ENCODE results near the gene SDHD. TPM values are rescaled to one million over a fixed set of nuclear protein-coding genes. Genes with fewer than 3 reads are reported as not detected.

The SDHD gene
- total RNA-seq, 1 experiment from 2014 or later: 98.9 TPM

GRCh38 chr11:112114460-112114859, 27.8 kb downstream of the SDHD start (continued):
- TF ChIP-seq ZNF317 (CRISPR knock-in tag; IDR thresholded peaks at IDR 0.05; ENCODE audit: borderline replicate concordance, low read depth) (no peak), ZNF396 (CRISPR knock-in tag; IDR thresholded peaks at IDR 0.05; ENCODE audit: borderline replicate concordance) (no peak)

DNA sequence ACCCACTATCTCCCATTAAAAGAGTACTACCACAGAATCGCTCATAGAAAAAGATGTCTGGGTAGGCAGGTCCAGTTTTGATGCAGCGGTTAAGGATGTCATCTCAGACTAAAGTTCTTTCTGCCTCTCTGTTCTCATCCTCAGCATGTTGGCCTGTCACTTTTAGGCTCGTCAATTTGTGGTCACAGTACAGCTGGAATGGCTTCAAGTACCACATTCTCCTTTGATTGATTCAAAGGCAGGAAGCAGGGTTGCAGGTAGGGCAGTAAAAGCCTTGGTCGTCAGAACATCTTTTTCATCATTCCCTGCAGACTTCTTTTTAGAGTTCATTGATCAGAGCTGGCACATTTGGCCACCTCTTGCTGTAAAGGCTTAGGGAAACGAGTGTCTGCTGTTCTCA, 28.7 kb downstream of the SDHD start:
- no peaks in the 10 kb centered on the region for H3K27me3 Mint-ChIP-seq (ENCODE audit: low read depth)
- DNase-seq (ENCODE audit: low spot score): no peak
- H3K27ac Mint-ChIP-seq: no peak overlapping the region
- TF ChIP-seq ZNF423 (CRISPR knock-in tag; IDR thresholded peaks at IDR 0.05): no peak
- peaks cover 6% of the 10 kb centered on the region; the same call in 1 of the 2 replicates for H3K9me3 Mint-ChIP-seq
- no peak overlapping the region for H3K4me3 Mint-ChIP-seq
- H3K36me3 Mint-ChIP-seq: no peaks in the 10 kb centered on the region
- H3K4me1 Mint-ChIP-seq: no peaks in the 10 kb centered on the region
- CTCF ChIA-PET: interaction anchor here (4.0 kb wide), 1 partner anchor 165 kb away, joined by 29 read pairs; no protein-coding TSS in a partner anchor
- POLR2A ChIA-PET: no interaction called here
- no peak for ATAC-seq

GRCh38 chr11:112118176-112118575, 31.5 kb downstream of the SDHD start:
- CTCF ChIA-PET: no interaction called here
- POLR2A ChIA-PET: no interaction called here

DNA sequence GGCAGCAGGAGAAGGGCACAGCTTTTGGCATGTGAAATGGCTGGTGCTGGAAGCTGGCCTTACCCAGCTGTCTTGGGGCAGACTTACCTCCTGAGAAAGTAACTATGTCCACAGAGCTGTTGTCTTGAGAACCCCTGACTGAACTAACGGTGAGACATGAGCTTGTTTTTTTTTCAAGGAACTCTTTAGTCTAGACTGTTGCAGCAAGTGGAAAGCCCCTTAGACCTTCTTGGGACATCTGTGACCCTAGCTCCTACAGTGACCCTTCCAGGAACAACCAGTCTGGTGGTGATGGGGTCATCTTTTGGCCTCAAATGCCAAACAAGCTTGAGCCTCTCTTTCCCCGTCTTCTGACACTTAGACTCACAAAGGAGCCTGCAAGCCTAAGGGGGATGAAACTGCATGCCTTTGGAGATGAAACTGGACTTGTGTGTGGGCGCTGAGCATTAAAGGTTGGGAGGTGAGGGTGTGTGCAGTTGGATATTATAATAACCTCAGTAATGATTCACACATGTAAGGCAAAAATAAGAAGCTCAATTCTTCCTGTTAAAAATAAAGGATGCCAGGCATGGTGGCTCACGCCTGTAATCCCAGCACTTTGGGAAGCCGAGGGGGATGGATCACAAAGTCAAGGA, 35.4 kb downstream of the SDHD start:
- Mint-ChIP-seq H3K36me3 (no peaks in the 10 kb centered on the region), H3K27me3 (ENCODE audit: low read depth) (no peaks in the 10 kb centered on the region), H3K4me1 (no peaks in the 10 kb centered on the region), H3K9me3 (peaks cover 6% of the 10 kb centered on the region; the same call in 1 of the 2 replicates), H3K27ac (no peak overlapping the region), H3K4me3 (no peak overlapping the region)
- no peak for ATAC-seq
- TF ChIP-seq ATF2 (CRISPR knock-in tag; IDR thresholded peaks at IDR 0.05; ENCODE audit: borderline replicate concordance, low read depth): no peak
- TF ChIP-seq HMGXB4 (CRISPR knock-in tag; IDR thresholded peaks at IDR 0.05): no peak
- TF ChIP-seq ZNF396 (CRISPR knock-in tag; IDR thresholded peaks at IDR 0.05; ENCODE audit: borderline replicate concordance): no peak
- no peak for TF ChIP-seq TCF7 (CRISPR knock-in tag; IDR thresholded peaks at IDR 0.05; ENCODE audit: low read depth)
- TF ChIP-seq JUN (CRISPR knock-in tag; IDR thresholded peaks at IDR 0.05): no peak
- TF ChIP-seq SP1 (CRISPR knock-in tag; conservative IDR thresholded peaks at IDR 0.05): no peak
- no peak for TF ChIP-seq ZNF532 (CRISPR knock-in tag; IDR thresholded peaks at IDR 0.05; ENCODE audit: borderline replicate concordance)
- TF ChIP-seq ATF1 (CRISPR knock-in tag; IDR thresholded peaks at IDR 0.05): no peak
- POLR2A ChIA-PET: interaction anchor here (0.6 to 0.9 kb wide), 2 partner anchors 38 to 98 kb away, joined by 3 to 4 read pairs; no protein-coding TSS in a partner anchor
- no peak for DNase-seq (ENCODE audit: low spot score)
- CTCF ChIA-PET: interaction anchor here (0.8 to 2.0 kb wide), 5 partner anchors 8 to 22 kb away, joined by 3 to 18 read pairs (median 4); no protein-coding TSS in a partner anchor

More at GRCh38 chr11:112118176-112118575, 31.5 kb downstream of the SDHD start:
- Mint-ChIP-seq H3K27ac (no peak overlapping the region), H3K36me3 (no peaks in the 10 kb centered on the region), H3K9me3 (peaks cover 6% of the 10 kb centered on the region; the same call in 1 of the 2 replicates), H3K27me3 (ENCODE audit: low read depth) (no peaks in the 10 kb centered on the region), H3K4me1 (no peaks in the 10 kb centered on the region), H3K4me3 (no peak overlapping the region)
- TF ChIP-seq CREM (CRISPR knock-in tag; IDR thresholded peaks at IDR 0.05): no peak
- no peak for ATAC-seq
- no peak for DNase-seq (ENCODE audit: low spot score)
